ENCODE results near the gene UPK3BL2. TPM values are rescaled to one million over a fixed set of nuclear protein-coding genes. Genes with fewer than 3 reads are reported as not detected.
"Not testable (repeated sequence)": the region's sequence is repeated elsewhere in the genome, so short reads cannot be mapped to it uniquely, and the experiment has no call there.

Gene UPK3BL2
- 10 to 100 TPM in 1 of 4 donors, 1 to 10 TPM in 3; 1.5 to 10.0 (median 6.7) TPM for total RNA-seq

DNA sequence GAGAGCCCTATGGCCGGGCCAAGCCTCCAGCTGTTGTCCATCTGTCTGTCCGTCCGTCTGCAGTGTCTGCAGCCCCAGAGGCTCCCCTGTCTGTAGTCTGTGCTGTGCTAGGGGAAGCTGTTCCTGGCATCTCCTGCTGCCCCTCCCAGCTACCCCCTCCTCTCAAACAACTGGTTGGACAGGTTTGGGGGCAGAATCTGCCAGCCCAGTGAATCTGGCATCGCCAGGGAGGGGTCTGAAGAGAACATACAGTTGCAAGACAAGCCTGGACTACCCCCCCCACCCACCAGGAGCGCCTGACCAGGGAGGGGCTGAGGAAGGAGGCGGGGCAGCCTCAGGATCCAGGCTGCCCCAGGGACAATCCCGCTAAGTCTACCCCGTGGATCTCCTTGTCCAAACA, at the start of gene UPK3BL2:
Gene UPK3BL2 (minus strand): TSS at position 101 of the 400 bp plus-strand sequence. CDS start 60 bp downstream, at position 41.
- H3K4me1 ChIP-seq; H3K9me3 ChIP-seq; H3K27ac ChIP-seq; DNase-seq (ENCODE audit: low spot score in 2 of 2); H3K36me3 ChIP-seq; H3K27me3 ChIP-seq; H3K4me3 ChIP-seq: not testable (repeated sequence)
- no CpG with 5 or more reads among the region's 8 CpGs for WGBS, 2 donors

DNA sequence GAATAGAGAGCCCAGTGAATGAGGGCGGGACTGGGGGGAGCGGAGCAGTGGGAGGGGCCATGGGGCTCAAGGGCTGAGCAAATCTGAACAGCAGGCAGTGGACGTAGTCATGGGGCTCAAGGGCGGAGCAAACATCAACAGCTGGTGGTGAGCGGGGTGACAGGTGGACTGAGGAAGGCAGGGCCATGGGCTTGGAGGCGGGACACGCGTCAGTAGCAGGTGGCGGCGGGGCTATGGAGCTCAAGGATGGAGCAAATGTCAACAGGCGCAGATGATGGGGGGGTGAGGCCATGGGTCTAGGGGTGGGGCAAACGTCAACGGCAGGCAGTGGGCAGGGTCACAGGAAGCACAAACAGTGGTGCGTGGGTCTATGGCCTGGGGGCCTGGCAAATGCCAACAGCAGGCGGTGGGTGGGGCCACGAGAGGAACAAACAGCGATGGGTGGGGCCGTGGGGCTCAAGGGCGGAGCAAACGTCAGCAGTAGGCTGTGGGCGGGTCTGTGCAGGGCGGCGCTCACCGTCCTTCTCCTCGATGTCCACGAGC, 49.1 kb upstream of the UPK3BL2 start:
- H3K27me3 ChIP-seq, H3K36me3 ChIP-seq, H3K9me3 ChIP-seq, H3K4me1 ChIP-seq: not testable (repeated sequence)
- Histone ChIP-seq H3K4me3 (peak overlapping the region in 1 of 4 donors; percentile 27), H3K27ac (peak overlapping the region in 1 of 4 donors; percentile 58)
- peak in 1 of 2 donors; percentile 19 for DNase-seq (ENCODE audit: low spot score in 2 of 2)
- WGBS, 2 donors: 14 to 20% methylated on average over 4 to 9 of the region's 26 CpGs

DNA sequence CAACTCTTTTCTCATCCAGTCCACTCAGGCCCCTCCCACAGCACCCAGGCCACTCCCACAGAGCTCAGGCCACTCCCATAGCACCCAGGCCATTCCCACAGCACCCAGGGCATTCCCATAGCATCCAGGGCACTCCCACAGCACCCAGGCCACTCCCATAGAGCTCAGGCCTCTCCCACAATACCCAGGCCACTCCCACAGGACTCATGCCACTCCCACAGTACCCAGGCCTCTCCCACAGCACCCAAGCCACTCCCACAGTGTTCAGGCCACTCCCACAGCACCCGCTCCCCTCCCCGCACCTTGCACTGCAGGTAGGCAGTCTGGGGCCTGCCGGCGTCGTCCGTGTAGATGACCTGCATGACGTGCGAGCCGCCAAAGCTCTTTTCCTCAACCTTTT, 46.4 kb upstream of the UPK3BL2 start:
- H3K9me3 ChIP-seq: not testable (repeated sequence)

DNA sequence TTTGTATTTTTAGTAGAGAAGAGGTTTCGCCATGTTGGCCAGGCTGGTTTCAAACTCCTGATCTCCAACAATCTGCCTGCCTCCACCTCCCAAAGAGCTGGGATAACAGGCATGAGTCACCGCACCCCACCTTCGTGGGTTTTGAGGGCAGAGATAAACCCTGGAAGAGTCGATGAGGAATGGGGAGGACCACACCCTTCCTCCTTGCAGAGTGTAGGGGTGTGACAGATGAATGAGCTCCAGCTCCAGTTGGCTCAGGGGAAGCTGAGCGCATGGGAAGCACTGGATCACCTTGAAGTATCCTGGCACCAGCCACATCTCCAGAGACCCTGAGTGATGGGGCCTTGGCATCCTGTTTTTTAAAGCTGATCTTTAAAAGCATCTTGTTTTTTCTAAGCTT, 40.0 kb upstream of the UPK3BL2 start:
- not testable (repeated sequence) for H3K36me3 ChIP-seq; H3K9me3 ChIP-seq; H3K4me3 ChIP-seq; H3K27ac ChIP-seq; H3K4me1 ChIP-seq; DNase-seq (ENCODE audit: low spot score in 2 of 2); H3K27me3 ChIP-seq
- WGBS, 2 donors: no CpG with 5 or more reads among the region's 5 CpGs

More for the DNA sequence above, 46.4 kb upstream of the UPK3BL2 start:
- H3K4me3 ChIP-seq; H3K27ac ChIP-seq; H3K36me3 ChIP-seq; H3K4me1 ChIP-seq; DNase-seq (ENCODE audit: low spot score in 2 of 2); H3K27me3 ChIP-seq: not testable (repeated sequence)
- no CpG with 5 or more reads among the region's 9 CpGs for WGBS, 2 donors

- not testable (repeated sequence) for H3K27me3 ChIP-seq; H3K4me1 ChIP-seq; DNase-seq (ENCODE audit: low spot score in 2 of 2); H3K36me3 ChIP-seq; H3K4me3 ChIP-seq; H3K27ac ChIP-seq; H3K9me3 ChIP-seq
- WGBS, 2 donors: no CpG with 5 or more reads among the region's 5 CpGs
Measured at GRCh38 chr7:102581722-102582121, 38.2 kb upstream of the UPK3BL2 start.

GRCh38 chr7:102578486-102578885, 35.0 kb upstream of the UPK3BL2 start:
- DNase-seq (ENCODE audit: low spot score in 2 of 2); H3K27ac ChIP-seq; H3K9me3 ChIP-seq; H3K4me1 ChIP-seq; H3K36me3 ChIP-seq; H3K27me3 ChIP-seq; H3K4me3 ChIP-seq: not testable (repeated sequence)
- WGBS, 2 donors: 68 to 80% methylated on average over 4 to 5 of the region's 5 CpGs

- not testable (repeated sequence) for H3K4me3 ChIP-seq; H3K9me3 ChIP-seq; H3K4me1 ChIP-seq; H3K36me3 ChIP-seq; H3K27ac ChIP-seq; DNase-seq (ENCODE audit: low spot score in 2 of 2); H3K27me3 ChIP-seq
- 73 to 80% methylated on average over 4 to 5 of the region's 7 CpGs for WGBS, 2 donors
Measured at GRCh38 chr7:102577315-102578240, 34.1 kb upstream of the UPK3BL2 start.

GRCh38 chr7:102576363-102576762, 32.9 kb upstream of the UPK3BL2 start:
- not testable (repeated sequence) for DNase-seq (ENCODE audit: low spot score in 2 of 2); H3K36me3 ChIP-seq; H3K9me3 ChIP-seq; H3K27ac ChIP-seq; H3K4me3 ChIP-seq; H3K27me3 ChIP-seq; H3K4me1 ChIP-seq
- WGBS, 2 donors: no CpG with 5 or more reads among the region's 3 CpGs

GRCh38 chr7:102574607-102575006, 31.1 kb upstream of the UPK3BL2 start:
- not testable (repeated sequence) for H3K9me3 ChIP-seq; H3K27me3 ChIP-seq; H3K4me1 ChIP-seq; H3K4me3 ChIP-seq; H3K36me3 ChIP-seq; H3K27ac ChIP-seq; DNase-seq (ENCODE audit: low spot score in 2 of 2)
- whole genome bisulfite sequencing, 2 donors: no CpG with 5 or more reads among the region's 6 CpGs
